Ovary (tissue), 3 donors: ENCODE measurements around the gene TTC33.

Experiments used
- EP300 ChIP-seq: sonication (generic); formaldehyde crosslinking; IDR thresholded peaks from one replicate; pipeline ENCODE4 v1.6.1; 2017; ENCODE audit warnings: antibody characterized with exemption
- POLR2A ChIP-seq: fragments of 450-650 bp; IDR thresholded peaks from one replicate; pipeline ENCODE4 v1.6.1; 2017; ENCODE audit warnings: antibody characterized with exemption, mild to moderate bottlenecking, moderate library complexity
- TF ChIP-seq, protein P1 (sequence below), 3 donors: fragments of 450-650 bp in 2 of 3; fragments of 200-600 bp in 1 of 3; IDR thresholded peaks; one replicate each; pipeline versions ENCODE4 v1.5.1 to v1.8.0; 2016 to 2022; ENCODE audit warnings: antibody characterized with exemption in 3 of 3, mild to moderate bottlenecking in 1 of 3
- donor health status: DM: no; HTN: no; CAD: no.

DNA sequence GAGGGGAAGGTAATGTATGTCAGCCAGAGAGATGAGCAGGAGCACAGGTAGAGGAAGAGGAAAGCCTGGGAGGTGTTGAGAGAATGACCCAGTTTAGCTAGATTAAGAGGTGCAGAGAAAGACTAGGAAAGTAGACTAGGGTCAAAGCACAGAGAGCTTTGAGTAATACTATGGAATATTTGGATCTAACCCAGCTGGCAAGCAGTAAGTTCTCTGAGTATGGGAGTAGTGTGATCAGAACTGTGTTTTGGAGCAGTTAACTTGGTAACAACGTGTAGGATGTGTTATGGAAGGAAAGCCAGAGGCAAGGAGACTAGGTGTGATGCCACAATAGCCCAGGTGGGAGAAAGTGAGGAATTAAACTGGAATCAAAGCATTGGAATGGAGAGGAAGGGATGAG, 160.9 kb downstream of the TTC33 start:
- TF ChIP-seq, protein P1, sequence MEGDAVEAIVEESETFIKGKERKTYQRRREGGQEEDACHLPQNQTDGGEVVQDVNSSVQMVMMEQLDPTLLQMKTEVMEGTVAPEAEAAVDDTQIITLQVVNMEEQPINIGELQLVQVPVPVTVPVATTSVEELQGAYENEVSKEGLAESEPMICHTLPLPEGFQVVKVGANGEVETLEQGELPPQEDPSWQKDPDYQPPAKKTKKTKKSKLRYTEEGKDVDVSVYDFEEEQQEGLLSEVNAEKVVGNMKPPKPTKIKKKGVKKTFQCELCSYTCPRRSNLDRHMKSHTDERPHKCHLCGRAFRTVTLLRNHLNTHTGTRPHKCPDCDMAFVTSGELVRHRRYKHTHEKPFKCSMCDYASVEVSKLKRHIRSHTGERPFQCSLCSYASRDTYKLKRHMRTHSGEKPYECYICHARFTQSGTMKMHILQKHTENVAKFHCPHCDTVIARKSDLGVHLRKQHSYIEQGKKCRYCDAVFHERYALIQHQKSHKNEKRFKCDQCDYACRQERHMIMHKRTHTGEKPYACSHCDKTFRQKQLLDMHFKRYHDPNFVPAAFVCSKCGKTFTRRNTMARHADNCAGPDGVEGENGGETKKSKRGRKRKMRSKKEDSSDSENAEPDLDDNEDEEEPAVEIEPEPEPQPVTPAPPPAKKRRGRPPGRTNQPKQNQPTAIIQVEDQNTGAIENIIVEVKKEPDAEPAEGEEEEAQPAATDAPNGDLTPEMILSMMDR (IDR thresholded peaks at IDR 0.05), result no peak
- TF ChIP-seq POLR2A (no peak), EP300 (no peak)
